ENCODE results near the gene CD164L2.

The CD164L2 gene

GRCh38 chr1:27342778-27343638, 40.1 kb downstream of the CD164L2 start:
- no peak for DNase-seq

GRCh38 chr1:27342391-27342777, 40.7 kb downstream of the CD164L2 start:
- DNase-seq: no peak

- peak; percentile 51 for DNase-seq
These were observed 41.4 kb downstream of the CD164L2 start, which contains the start of gene SYTL1 for GRCh38 chr1:27341525-27342252. Gene SYTL1, plus strand, starts transcription at chr1:27342022. Its CDS starts 3,313 bp downstream, at chr1:27345335.

- DNase-seq: no peak
These were observed 43.9 kb downstream of the CD164L2 start for GRCh38 chr1:27339213-27339612.

- DNase-seq: no peak
These were observed 44.4 kb downstream of the CD164L2 start for GRCh38 chr1:27338751-27339150.

- no peak for DNase-seq
These were observed 46.4 kb downstream of the CD164L2 start for GRCh38 chr1:27336756-27337155.

- no peak for DNase-seq
These were observed 47.4 kb downstream of the CD164L2 start for GRCh38 chr1:27335506-27336422.

GRCh38 chr1:27333717-27334279, 49.3 kb downstream of the CD164L2 start:
- no peak for DNase-seq

GRCh38 chr1:27332536-27333281, 50.4 kb downstream of the CD164L2 start:
- no peak for DNase-seq

- no peak for DNase-seq
These were observed 51.2 kb downstream of the CD164L2 start for GRCh38 chr1:27331922-27332321.

GRCh38 chr1:27331426-27331825, 51.7 kb downstream of the CD164L2 start:
- no peak for DNase-seq

GRCh38 chr1:27330786-27331185, 52.3 kb downstream of the CD164L2 start:
- no peak for DNase-seq
